ENCODE results near the gene HTT. TPM values are rescaled to one million over a fixed set of nuclear protein-coding genes. Genes with fewer than 3 reads are reported as not detected.

HTT gene
- total and polyA plus RNA-seq, 10 of the 15 experiments (the other 5 are each of a cell fraction or from before 2014, with no cell fraction given) = 3.3 to 113 (median 43.3) TPM

- no peak for TF ChIP-seq ZBTB40 (IDR thresholded peaks at IDR 0.05; ENCODE audit: borderline replicate concordance)
- TF ChIP-seq IKZF2 (IDR thresholded peaks at IDR 0.05) = peak; percentile 80 to 82; a peak in 2 of 4 replicates
- TF ChIP-seq ZBED1 (IDR thresholded peaks at IDR 0.05; ENCODE audit: borderline replicate concordance) = no peak
- TF ChIP-seq BCL11A (IDR thresholded peaks at IDR 0.05; ENCODE audit: low read depth, low read length) = 0 out of 2 replicates have a peak, but pooled peaks have one; percentile 55
- no peak for TF ChIP-seq MEF2B (IDR thresholded peaks at IDR 0.05; ENCODE audit: partially characterized antibody, poor library complexity, severe bottlenecking)
- TF ChIP-seq SRF (IDR thresholded peaks at IDR 0.05; ENCODE audit: low read depth in 2 of 2, low read length in 2 of 2) = 0 out of 4 replicates have a peak, but pooled peaks of 1 of the 2 experiments have one; percentile 8
- no peak; the same call in 1 of the 2 replicates for TF ChIP-seq MXI1 (IDR thresholded peaks at IDR 0.05; ENCODE audit: low read depth, low read length)
- no peak for TF ChIP-seq CEBPZ (IDR thresholded peaks at IDR 0.05; ENCODE audit: low read depth, low read length)
- TF ChIP-seq SMC3 (IDR thresholded peaks at IDR 0.05; ENCODE audit: borderline replicate concordance, low read length) = peak; percentile 0; the same call in 1 of the 2 replicates
- no peak for TF ChIP-seq ZNF217 (IDR thresholded peaks at IDR 0.05)
- TF ChIP-seq DPF2 (IDR thresholded peaks at IDR 0.05) = peak; percentile 92
- TF ChIP-seq JUNB (IDR thresholded peaks at IDR 0.05) = no peak
- peak; percentile 26; the same call in 1 of the 2 replicates for TF ChIP-seq CREB1 (IDR thresholded peaks at IDR 0.05; ENCODE audit: low read depth)
- TF ChIP-seq SPI1 (IDR thresholded peaks at IDR 0.05; ENCODE audit: borderline replicate concordance, insufficient read depth, low read depth, low read length) = no peak; the same call in 1 of the 2 replicates
- no peak for TF ChIP-seq E2F4 (IDR thresholded peaks at IDR 0.05; ENCODE audit: low read depth, low read length)
- TF ChIP-seq KAT2A (conservative IDR thresholded peaks at IDR 0.05; ENCODE audit: control insufficient read depth, low read depth, low read length) = no peak
- TF ChIP-seq E2F8 (IDR thresholded peaks at IDR 0.05; ENCODE audit: low read depth, partially characterized antibody) = no peak
- TF ChIP-seq TCF12 (IDR thresholded peaks at IDR 0.05; ENCODE audit: low read depth, low read length) = no peak
Observed at GRCh38 chr4:3286335-3287175, 212.1 kb downstream of the HTT start (continued).

Measured in GM12878 (cell line).